Suprapubic skin (tissue), 4 donors: ENCODE measurements around the gene INPP5K.

ENCODE experiments used
- POLR2A ChIP-seq, 2 donors: fragments of 450-650 bp; IDR thresholded peaks; one replicate each; pipeline ENCODE4 v1.6.1; 2017; ENCODE audit warnings: antibody characterized with exemption in 2 of 2, mild to moderate bottlenecking in 2 of 2, moderate library complexity in 2 of 2
- POLR2AphosphoS5 ChIP-seq, 3 donors: sonication (generic); formaldehyde crosslinking; IDR thresholded peaks; one replicate each; pipeline ENCODE4 v1.6.1; 2017; ENCODE audit warnings: antibody characterized with exemption in 3 of 3
- TF ChIP-seq, protein P1 (sequence below), 2 donors: fragments of 200-600 bp in 1 of 2; fragments of 450-650 bp in 1 of 2; sonication (generic) in 1 of 2; IDR thresholded peaks; one replicate each; pipeline ENCODE4 v1.5.1; 2016 to 2019; ENCODE audit warnings: antibody characterized with exemption in 2 of 2, mild to moderate bottlenecking in 1 of 2, moderate library complexity in 1 of 2

DNA sequence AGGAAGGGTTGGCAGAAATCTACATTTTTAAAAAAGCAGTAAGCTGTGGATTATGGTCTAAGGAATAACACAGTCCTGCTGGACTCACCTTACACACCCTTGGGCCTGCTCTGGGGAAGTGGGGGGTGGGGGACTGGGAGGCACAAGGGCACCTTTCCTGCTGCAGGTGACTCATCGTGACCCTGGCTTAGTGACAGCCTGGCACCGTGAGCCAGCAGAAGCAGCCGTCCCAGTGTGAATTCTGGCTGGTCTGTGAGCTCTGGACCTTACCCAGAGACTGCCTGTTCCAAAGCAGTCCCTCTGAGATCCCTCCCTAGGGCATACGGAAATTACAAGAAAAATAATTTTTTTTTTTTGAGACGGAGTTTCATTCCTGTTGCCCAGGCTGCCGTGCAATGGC is 56.2 kb downstream of the INPP5K start:
- TF ChIP-seq, protein P1, sequence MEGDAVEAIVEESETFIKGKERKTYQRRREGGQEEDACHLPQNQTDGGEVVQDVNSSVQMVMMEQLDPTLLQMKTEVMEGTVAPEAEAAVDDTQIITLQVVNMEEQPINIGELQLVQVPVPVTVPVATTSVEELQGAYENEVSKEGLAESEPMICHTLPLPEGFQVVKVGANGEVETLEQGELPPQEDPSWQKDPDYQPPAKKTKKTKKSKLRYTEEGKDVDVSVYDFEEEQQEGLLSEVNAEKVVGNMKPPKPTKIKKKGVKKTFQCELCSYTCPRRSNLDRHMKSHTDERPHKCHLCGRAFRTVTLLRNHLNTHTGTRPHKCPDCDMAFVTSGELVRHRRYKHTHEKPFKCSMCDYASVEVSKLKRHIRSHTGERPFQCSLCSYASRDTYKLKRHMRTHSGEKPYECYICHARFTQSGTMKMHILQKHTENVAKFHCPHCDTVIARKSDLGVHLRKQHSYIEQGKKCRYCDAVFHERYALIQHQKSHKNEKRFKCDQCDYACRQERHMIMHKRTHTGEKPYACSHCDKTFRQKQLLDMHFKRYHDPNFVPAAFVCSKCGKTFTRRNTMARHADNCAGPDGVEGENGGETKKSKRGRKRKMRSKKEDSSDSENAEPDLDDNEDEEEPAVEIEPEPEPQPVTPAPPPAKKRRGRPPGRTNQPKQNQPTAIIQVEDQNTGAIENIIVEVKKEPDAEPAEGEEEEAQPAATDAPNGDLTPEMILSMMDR (IDR thresholded peaks at IDR 0.05), result no peak
- no peak for TF ChIP-seq POLR2AphosphoS5 (IDR thresholded peaks at IDR 0.05)
- no peak for TF ChIP-seq POLR2A (IDR thresholded peaks at IDR 0.05)
